MCF 10A (cell line): Measurements from ENCODE around the gene SMARCD3. TPM values are rescaled to one million over a fixed set of nuclear protein-coding genes. Genes with fewer than 3 reads are reported as not detected.

Experiments used
- BruUV-seq: library from RNA; stranded (reverse); fragments of 400-500 nt; replicated peaks from 2 replicates; lab custom pipeline; 2021; lab: Mats Ljungman, UMichigan
- CTCF ChIA-PET: fragments of 300-600 bp; sonication (Branson Sonifier 250); formaldehyde crosslinking; extraction: SDS; loops from one replicate; lab custom pipeline; 2021; ENCODE audit warnings: antibody characterized with exemption, inconsistent platforms; lab: Yijun Ruan, JAX
- POLR2A ChIA-PET: fragments of 300-600, 350-650 bp; sonication (Branson Sonifier 250); formaldehyde crosslinking; extraction: SDS; loops from one replicate; lab custom pipeline; 2020; ENCODE audit warnings: antibody characterized with exemption, inconsistent platforms; lab: Yijun Ruan, JAX
- DNase-seq: peaks from one replicate; pipeline ENCODE4 v3.0.0-alpha.2; 2018; ENCODE audit not compliant: unreplicated experiment
- H3K27ac Mint-ChIP-seq: one replicate; pipeline ENCODE4 v1.8.0; 2022; ENCODE audit warnings: mild to moderate bottlenecking, low read depth, mixed read lengths; ENCODE audit not compliant: unreplicated experiment
- H3K27me3 Mint-ChIP-seq: one replicate; pipeline ENCODE4 v1.8.0; 2022; ENCODE audit warnings: mixed read lengths; ENCODE audit not compliant: insufficient read depth, unreplicated experiment
- H3K36me3 Mint-ChIP-seq: one replicate; pipeline ENCODE4 v1.8.0; 2022; ENCODE audit warnings: mild to moderate bottlenecking, moderate library complexity, mixed read lengths; ENCODE audit not compliant: insufficient read depth, unreplicated experiment
- H3K4me1 Mint-ChIP-seq: one replicate; pipeline ENCODE4 v1.8.0; 2022; ENCODE audit warnings: mixed read lengths; ENCODE audit not compliant: insufficient read depth, unreplicated experiment
- H3K4me3 Mint-ChIP-seq: one replicate; pipeline ENCODE4 v1.8.0; 2022; ENCODE audit warnings: mild to moderate bottlenecking, moderate library complexity, mixed read lengths; ENCODE audit not compliant: unreplicated experiment
- H3K9me3 Mint-ChIP-seq: one replicate; pipeline ENCODE4 v1.8.0; 2022; ENCODE audit warnings: mixed read lengths; ENCODE audit not compliant: unreplicated experiment
- intact Hi-C: fragments of 100-400 bp; cut with micrococcal nuclease; formaldehyde crosslinking; loops from 2 replicates; pipeline ENCODE4 v1.14.1; 2022
- total RNA-seq: library from RNA; stranded (reverse); gene quantifications from 2 replicates; pipeline ENCODE4 v1.2.3, GENCODE V29; 2022
- TF ChIP-seq, protein P1 (sequence below): fragments of 200-600 bp; IDR thresholded peaks from one replicate; pipeline ENCODE4 v1.8.0; 2022; ENCODE audit warnings: antibody characterized with exemption, mild to moderate bottlenecking; ENCODE audit not compliant: unreplicated experiment

SMARCD3 gene
- total RNA-seq, 1 experiment from 2014 or later, result 3.8 TPM

DNA sequence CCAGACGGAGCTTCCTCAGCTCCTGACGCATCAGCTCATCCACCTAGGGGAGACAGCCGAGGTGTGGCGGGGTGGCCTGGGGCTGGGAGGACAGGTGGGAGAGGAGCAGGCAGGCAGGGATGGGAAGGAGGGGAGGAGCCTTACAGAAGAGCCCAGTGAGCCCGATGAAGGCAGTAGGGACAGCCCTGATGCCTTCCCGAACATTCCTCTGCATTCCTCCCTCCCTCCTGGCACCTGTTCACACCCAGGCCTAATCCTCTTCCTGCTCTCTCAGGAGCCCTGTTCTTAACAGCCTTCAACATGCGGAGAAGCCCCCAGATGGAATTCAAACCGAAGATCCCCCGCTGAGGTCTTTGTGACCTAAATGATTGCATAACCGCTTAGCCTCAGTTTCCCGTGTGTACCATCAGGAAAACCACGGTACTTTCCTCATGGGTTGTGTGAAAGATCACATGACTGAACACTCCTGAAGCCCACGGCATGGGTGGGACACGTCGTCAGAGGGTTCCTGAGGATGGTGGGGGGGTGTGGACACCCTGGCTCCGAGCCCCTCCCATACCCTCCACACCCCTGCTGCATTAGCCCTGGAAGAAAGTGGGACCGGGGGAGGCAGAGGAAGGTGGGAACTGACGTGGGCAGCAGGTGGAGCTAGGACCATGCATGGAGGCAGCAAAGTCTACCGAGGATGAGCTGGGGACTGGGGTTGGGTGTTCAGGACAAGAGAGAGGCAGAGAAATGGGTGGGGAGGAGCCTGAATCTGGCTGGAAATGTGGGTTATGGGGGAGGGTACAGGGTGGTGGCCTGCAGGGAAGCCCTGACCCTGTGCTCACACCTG, 52.7 kb downstream of the SMARCD3 start:
- Mint-ChIP-seq H3K4me1 (no peaks in the 10 kb centered on the region), H3K4me3 (no peak overlapping the region), H3K27ac (no peak overlapping the region), H3K27me3 (peaks cover 9% of the 10 kb centered on the region), H3K9me3 (no peaks in the 10 kb centered on the region), H3K36me3 (no peaks in the 10 kb centered on the region)
- ChIA-PET CTCF (interaction anchor here (0.6 to 1.2 kb wide), 4 partner anchors 24 to 307 kb away, joined by 3 to 5 read pairs (median 4); no protein-coding TSS in a partner anchor), POLR2A (no interaction called here)
- no peak for DNase-seq
- intact Hi-C loops, result no loop called here
- TF ChIP-seq, protein P1, sequence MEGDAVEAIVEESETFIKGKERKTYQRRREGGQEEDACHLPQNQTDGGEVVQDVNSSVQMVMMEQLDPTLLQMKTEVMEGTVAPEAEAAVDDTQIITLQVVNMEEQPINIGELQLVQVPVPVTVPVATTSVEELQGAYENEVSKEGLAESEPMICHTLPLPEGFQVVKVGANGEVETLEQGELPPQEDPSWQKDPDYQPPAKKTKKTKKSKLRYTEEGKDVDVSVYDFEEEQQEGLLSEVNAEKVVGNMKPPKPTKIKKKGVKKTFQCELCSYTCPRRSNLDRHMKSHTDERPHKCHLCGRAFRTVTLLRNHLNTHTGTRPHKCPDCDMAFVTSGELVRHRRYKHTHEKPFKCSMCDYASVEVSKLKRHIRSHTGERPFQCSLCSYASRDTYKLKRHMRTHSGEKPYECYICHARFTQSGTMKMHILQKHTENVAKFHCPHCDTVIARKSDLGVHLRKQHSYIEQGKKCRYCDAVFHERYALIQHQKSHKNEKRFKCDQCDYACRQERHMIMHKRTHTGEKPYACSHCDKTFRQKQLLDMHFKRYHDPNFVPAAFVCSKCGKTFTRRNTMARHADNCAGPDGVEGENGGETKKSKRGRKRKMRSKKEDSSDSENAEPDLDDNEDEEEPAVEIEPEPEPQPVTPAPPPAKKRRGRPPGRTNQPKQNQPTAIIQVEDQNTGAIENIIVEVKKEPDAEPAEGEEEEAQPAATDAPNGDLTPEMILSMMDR, result no peak
- no TSS peak for BruUV-seq

GRCh38 chr7:151194188-151194587, 54.3 kb downstream of the SMARCD3 start:
- no peak overlapping the region for H3K27ac Mint-ChIP-seq
- no peaks in the 10 kb centered on the region for H3K9me3 Mint-ChIP-seq
- ChIA-PET CTCF (no interaction called here), POLR2A (interaction anchor here (0.7 to 1.4 kb wide), 2 partner anchors 32 to 181 kb away, joined by 3 to 4 read pairs; partner anchors contain the start of gene ABCF2)
- H3K36me3 Mint-ChIP-seq, result no peaks in the 10 kb centered on the region
- no peak for DNase-seq
- peaks cover 24% of the 10 kb centered on the region for H3K27me3 Mint-ChIP-seq
- no TSS peak for BruUV-seq
- H3K4me1 Mint-ChIP-seq, result no peaks in the 10 kb centered on the region
- TF ChIP-seq, protein P1, result no peak
- intact Hi-C loops, result no loop called here
- H3K4me3 Mint-ChIP-seq, result no peak overlapping the region

DNA sequence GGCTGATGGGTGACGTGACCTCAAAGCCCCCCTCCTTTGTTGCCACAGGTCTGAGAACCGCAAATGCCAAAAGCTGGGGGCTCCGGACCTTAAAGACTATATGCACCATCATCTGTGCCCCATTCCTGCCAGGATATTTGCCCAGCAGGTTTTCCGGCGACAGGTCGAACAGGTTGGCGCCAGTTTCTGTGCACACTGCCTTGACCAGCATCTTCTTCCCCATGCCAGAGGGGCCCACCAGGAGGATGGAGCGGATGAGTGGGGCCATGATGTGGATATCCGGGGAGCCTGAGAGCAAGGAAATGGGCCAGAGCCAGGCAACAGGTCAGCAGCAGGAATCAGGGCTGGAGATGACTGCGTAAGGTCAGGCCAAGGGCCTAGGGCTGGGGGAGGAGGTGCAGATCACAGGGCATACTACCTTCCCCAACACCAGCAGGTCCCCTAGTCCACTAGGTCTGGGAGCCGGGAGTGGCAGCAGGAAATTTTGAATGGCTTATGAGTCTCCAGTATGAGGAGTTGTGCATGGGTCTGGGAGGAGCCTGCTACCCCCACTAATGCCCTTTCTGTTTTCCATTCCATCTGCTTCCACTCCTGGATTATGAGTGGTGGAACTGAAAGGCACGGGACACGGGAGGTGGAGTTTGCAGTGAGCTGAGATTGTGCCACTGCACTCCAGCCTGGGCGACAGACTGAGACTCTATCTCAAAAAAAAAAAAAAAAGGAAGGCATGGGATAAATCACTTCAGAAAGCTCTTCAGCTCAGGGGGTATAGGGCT, 55.1 kb downstream of the SMARCD3 start:
- intact Hi-C loops, result no loop called here
- TF ChIP-seq, protein P1, result no peak
- Mint-ChIP-seq H3K9me3 (no peaks in the 10 kb centered on the region), H3K4me1 (no peaks in the 10 kb centered on the region), H3K27me3 (peaks cover 32% of the 10 kb centered on the region), H3K36me3 (peaks cover 6% of the 10 kb centered on the region), H3K4me3 (no peak overlapping the region), H3K27ac (no peak overlapping the region)
- ChIA-PET CTCF (no interaction called here), POLR2A (interaction anchor here (0.7 kb wide), 1 partner anchor 182 kb away, joined by 3 read pairs; no protein-coding TSS in a partner anchor)
- no TSS peak for BruUV-seq
- no peak for DNase-seq

- POLR2A ChIA-PET, result no interaction called here
- Mint-ChIP-seq H3K9me3 (no peaks in the 10 kb centered on the region), H3K4me1 (no peaks in the 10 kb centered on the region), H3K36me3 (peaks cover 6% of the 10 kb centered on the region), H3K4me3 (no peak overlapping the region), H3K27ac (no peak overlapping the region), H3K27me3 (peaks cover 43% of the 10 kb centered on the region)
- DNase-seq, result no peak
- TF ChIP-seq, protein P1, result no peak
- BruUV-seq, result no TSS peak
- CTCF ChIA-PET, result no interaction called here
- intact Hi-C loops, result no loop called here
Measured at GRCh38 chr7:151192002-151192539, 56.4 kb downstream of the SMARCD3 start.
